ENCODE measurements around the gene CDK5RAP3.

DNA sequence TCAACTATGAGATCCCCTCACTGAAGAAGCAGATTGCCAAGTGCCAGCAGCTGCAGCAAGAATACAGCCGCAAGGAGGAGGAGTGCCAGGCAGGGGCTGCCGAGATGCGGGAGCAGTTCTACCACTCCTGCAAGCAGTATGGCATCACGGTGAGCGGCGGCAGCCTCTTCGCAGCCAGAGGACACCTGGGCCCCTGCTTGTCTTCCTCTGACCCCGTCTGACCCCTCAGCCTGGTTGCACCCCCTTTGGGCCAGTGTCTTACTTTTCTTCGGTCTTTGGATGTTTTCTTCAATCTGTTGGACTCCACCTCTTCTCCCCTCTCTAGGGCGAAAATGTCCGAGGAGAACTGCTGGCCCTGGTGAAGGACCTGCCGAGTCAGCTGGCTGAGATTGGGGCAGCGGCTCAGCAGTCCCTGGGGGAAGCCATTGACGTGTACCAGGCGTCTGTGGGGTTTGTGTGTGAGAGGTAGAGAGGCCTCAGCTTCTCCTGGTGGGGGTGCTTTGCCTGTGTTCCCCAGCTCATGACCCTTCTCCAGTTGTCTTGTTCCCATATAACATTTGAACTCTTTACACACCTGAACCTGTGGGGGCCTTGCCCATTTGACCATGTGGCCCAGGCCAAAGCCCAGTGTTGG is 4.4 kb downstream of the CDK5RAP3 start:
- TF ChIP-seq, protein P1, sequence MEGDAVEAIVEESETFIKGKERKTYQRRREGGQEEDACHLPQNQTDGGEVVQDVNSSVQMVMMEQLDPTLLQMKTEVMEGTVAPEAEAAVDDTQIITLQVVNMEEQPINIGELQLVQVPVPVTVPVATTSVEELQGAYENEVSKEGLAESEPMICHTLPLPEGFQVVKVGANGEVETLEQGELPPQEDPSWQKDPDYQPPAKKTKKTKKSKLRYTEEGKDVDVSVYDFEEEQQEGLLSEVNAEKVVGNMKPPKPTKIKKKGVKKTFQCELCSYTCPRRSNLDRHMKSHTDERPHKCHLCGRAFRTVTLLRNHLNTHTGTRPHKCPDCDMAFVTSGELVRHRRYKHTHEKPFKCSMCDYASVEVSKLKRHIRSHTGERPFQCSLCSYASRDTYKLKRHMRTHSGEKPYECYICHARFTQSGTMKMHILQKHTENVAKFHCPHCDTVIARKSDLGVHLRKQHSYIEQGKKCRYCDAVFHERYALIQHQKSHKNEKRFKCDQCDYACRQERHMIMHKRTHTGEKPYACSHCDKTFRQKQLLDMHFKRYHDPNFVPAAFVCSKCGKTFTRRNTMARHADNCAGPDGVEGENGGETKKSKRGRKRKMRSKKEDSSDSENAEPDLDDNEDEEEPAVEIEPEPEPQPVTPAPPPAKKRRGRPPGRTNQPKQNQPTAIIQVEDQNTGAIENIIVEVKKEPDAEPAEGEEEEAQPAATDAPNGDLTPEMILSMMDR (conservative IDR thresholded peaks at IDR 0.05 in 1 of 2, IDR thresholded peaks at IDR 0.05 in 1 of 2; ENCODE audit: low read depth in 1 of 2, low read length in 2 of 2) = no peak
- TF ChIP-seq EZH2 (IDR thresholded peaks at IDR 0.05; ENCODE audit: low read length, missing control alignments) = no peak
